GM21367 (cell line): ENCODE results near the gene SLFN5.
"Not testable (repeated sequence)": the region's sequence is repeated elsewhere in the genome, so short reads cannot be mapped to it uniquely, and the experiment has no call there.

Source experiments
- ATAC-seq: cut with Tn5 transposase; IDR thresholded peaks from one replicate; pipeline ENCODE4 v1.9.1; 2021; ENCODE audit not compliant: unreplicated experiment

The SLFN5 gene

DNA sequence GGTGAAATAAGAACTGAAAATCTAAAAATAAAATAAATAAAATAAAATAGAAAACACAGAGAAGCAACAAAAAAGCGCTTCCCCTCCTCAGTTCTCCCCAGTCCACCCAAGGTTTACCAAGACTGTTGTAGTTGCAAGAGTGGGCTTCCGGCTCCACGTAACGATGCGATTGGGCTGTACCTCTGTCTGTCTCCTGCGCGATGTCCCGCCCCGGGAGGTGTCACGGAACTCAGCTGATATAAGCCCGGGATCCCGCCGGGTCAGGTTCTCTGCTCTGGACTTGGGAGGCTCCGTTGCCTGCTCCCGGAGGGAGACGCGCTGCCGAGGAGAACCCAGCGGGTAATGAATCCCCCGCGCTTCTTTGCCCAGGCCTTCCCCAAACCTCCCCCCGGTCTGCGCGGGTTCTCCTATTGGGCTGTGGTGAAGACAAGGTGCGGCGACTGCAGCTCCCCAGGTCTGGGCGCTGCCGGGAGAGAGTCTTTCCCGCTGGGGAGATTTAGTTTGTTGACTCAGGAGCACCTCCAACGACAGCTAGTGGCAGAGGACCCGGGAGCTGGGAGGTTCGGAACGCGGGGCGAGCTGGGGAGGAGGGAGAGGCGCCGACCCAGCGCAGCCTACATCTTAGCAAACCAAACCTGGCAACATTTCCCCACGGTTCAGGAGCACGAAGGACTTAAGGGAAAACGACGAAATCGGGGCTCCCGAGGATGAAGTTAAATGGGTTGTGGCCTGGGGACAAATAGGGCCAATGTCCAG, at the start of gene SLFN5:
Gene SLFN5 (plus strand): TSS at position 268 of the 756 bp plus-strand sequence. CDS start 15,619 bp downstream, outside the sequence.
- ATAC-seq, result peak; percentile 62

GRCh38 chr17:35194001-35194400, 48.9 kb upstream of the SLFN5 start, which contains the start of gene SLC35G3:
TSS of gene SLC35G3 (minus strand) at chr17:35194393. CDS start at chr17:35194307, 86 bp downstream.
- ATAC-seq, result not testable (repeated sequence)

GRCh38 chr17:35195062-35195461, 47.8 kb upstream of the SLFN5 start:
- not testable (repeated sequence) for ATAC-seq

DNA sequence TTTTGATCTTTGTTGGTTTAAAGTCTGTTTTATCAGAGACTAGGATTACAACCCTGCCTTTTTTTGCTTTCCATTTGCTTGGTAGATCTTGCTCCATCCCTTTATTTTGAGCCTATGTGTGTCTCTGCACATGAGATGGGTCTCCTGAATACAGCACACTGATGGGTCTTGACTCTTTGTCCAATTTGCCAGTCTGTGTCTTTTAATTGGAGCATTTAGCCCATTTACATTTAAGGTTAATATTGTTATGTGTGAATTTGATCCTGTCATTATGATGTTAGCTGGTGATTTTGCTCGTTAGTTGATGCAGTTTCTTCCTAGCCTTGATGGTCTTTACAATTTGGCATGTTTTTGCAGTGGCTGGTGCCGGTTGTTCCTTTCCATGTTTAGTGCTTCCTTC, 40.3 kb upstream of the SLFN5 start:
- ATAC-seq, result not testable (repeated sequence)

GRCh38 chr17:35210741-35211140, 32.1 kb upstream of the SLFN5 start:
- ATAC-seq, result no peak

DNA sequence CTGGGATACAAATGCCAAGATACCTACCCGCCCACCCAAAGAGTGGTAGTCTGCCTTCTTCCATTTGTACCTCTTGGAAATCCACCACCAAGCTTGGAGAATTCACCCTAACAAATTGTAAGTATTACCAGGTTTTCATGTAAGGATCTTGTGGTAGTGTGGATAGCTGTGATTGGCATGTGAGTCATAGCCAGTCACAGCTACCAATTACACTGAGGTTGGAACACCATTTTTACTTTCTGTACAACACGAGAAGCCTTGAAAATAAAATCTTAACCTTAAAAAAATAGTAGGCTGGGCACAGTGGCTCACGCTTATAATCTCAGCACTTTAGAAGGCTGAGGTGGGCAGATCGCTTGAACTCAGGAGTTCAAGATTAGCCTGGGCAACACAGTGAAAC, 30.2 kb upstream of the SLFN5 start:
- ATAC-seq, result no peak

DNA sequence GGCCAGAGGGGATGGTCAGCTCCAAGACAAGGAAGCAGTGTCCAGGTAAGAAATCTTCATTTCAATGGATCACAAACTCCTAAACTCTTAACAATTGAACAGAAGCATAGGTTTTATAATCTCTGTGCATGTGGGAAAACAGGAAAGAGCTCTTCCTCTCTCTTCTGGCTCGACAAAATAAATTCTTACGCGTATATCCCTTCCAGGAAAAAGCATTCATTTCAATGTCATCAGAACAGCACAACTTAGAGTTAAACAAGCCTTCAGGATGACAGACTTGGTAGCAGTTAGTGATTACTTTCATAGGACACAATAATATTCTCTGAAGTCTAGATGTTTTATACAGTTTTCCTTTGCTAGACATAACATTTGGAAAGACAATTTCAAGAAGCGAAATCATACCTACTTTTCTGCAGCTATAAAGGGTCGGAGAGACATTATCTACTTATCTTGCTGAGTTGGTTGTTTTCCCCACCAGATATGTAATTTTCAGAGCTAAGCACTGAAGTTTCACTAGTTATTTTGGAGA, 29.4 kb upstream of the SLFN5 start:
- ATAC-seq, result no peak

DNA sequence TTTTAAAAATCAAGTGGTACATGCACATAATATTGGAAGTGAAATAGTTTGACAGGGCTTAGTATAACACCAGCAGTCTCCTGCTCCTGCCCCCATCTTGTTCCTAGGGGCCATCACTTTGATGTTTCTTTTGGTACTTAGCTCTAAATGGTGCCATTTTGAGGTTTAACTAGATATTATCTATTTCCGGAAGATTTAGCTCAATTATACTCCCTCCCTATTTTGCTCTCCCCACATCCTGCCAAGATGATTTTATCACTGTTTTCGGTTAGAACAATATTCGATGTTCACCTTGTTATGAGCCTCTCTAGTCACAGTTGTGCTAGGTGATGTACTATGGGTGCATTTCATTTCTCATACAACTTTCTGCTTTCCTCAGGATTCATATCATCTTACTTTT, 28.7 kb upstream of the SLFN5 start:
- no peak for ATAC-seq

DNA sequence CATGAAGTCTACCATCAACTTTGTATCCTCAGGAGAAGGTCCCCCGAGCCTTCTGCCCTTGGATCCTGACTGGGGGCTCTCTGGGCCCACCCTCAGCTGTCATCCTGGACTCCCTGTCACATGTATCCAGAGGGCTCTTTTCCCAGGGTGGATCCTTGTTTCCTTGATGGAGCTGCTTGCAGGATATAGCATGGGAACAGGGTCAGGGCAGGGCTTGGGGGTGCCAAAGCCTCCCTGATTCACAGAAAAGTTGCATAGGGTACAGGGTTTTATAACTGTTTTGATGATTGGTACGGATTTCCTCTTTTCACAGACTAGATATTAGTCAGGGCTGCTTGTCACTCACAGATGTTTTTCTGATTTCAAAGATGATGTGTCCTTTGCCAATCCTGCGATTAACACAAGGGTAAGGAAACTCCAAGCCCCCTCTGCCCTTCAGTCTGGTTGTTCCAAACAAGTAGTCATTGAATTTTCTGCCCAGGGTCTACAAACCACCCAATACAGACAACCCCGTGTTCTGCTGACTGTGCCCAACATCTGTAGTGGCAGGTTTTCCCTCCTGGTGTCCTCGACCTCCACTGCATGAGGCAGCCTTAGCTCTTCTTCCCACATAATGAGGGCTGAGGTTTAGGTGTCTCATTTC, 28.1 kb upstream of the SLFN5 start:
- ATAC-seq, result no peak

GRCh38 chr17:35217107-35217506, 25.8 kb upstream of the SLFN5 start:
- ATAC-seq, result no peak

DNA sequence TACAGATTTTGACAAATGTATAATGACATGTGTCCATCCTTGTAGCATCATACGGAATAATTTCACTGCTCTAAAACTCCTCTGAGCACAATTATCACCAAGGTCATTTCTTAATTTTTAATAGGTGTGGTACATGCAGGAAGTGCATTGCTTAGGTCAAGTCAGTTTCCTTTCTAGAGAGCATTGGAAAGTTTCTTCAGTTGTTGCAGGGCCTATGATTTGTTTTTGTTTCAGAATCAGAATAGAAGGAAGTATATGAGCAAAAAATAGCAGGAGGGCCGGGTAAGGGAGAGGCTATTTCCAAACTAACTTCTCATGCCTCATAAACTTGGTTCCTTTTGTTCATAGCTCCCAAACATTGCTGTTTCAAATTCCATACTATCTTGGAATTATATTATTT, 24.0 kb upstream of the SLFN5 start:
- no peak for ATAC-seq

GRCh38 chr17:35222452-35222851, 20.4 kb upstream of the SLFN5 start:
- ATAC-seq, result no peak

DNA sequence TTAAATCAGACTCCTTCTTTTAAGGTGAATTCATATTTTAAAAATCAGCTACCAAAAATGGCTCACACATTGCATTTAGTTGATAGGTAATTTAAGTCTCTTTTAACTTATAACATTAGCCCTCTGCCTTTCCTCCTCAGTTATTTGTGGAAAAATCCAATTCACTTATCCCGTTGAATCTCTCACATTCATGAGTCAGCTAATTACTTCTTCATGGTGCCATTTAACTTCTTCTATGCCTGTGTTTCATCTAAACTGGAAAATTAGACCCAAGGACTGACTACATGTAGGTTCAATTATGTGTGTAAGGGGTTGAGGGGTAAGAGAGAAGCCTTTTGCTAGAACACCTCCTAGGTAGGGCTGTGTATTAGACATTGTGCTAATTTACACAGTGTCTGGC, 18.4 kb upstream of the SLFN5 start:
- no peak for ATAC-seq

- no peak for ATAC-seq
These were observed 15.3 kb upstream of the SLFN5 start for GRCh38 chr17:35227546-35227945.

DNA sequence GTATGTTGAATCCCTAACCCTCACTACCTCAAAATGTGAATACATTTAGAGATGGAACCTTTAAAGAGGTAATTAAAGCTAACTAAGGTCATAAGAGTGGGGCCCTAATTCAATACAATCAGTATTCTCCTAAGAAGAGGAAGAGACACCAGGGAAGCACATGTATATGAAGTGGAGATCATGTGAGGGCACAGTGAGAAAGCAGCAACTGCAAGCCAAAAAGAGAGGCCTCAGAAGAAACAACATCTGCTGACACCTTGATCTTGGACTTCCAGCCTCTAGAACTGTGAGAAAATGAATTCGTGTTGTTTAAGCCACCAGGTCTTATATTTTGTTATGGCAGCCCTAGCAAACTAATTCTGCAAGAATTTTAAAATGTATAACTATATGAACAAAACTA, 13.2 kb upstream of the SLFN5 start:
- ATAC-seq, result no peak

DNA sequence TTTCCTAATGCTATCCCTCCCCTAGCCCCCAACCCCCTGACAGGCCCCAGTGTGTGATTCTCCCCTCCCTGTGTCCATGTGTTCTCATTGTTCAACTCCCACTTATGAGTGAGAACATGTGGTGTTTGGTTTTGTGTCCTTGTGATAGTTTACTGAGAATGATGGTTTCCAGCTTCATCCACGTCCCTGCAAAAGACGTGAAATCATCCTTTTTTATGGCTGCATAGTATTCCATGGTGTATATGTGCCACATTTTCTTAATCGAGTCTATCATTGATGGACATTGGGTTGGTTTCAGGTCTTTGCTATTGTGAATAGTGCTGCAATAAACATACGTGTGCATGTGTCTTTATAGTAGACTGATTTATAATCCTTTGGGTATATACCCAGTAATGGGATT, 8.6 kb upstream of the SLFN5 start:
- ATAC-seq, result not testable (repeated sequence)

DNA sequence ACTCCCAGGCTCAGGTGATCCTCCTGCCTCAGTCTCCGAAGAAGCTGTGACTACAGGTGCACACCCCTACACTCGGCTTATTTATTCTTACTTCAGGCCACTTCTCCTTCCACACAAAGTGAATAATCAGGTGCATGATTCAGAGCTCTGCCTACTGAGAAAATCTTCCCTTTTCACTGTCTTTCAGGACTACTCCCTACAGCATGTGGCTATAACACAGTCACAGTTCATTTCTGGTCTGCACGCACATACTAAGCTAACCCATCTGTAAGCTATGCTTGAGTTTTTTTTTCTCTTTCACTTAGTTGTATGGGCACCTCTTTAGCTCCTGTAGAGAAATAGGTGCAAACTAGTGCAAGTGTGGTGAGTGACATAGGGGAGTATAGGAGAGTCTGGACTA, 7.6 kb upstream of the SLFN5 start:
- no peak for ATAC-seq

DNA sequence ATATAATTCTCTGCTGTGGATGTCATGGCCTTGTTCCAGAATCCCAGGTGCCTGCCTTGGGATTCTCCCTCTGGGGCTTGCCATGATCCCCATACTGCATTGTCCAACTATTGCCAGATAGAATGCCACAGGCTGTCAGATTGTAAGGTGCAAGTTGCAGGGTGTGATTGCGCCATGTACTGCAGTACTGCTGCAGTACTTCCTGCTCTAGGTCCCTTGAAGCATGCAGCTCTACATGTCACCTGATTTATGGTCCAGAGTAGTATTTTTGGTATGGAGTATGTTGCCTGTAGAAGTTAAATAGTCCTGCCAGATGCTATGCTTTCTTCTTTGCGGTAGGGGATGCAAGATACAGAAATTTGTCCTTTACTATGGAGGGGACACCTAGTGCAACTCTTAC, 7.0 kb upstream of the SLFN5 start:
- no peak for ATAC-seq

DNA sequence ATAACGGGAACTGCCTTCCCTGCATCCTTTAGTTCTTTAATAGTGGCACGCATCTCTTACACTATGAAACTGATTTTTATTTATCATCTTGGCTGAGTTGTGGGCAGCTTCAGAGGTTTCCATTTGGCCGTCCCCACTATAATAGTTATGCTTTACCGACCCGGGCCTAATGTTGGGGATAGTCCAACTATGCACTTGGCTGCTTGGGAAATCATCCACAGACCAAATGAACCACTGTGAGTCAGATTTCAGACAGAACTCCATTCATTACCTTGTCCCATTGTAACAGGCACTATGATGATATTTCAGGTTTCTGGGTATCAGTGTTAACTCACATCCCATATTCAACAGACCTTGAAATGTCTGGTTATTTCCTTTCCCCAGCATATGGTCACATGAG, 6.1 kb upstream of the SLFN5 start:
- no peak for ATAC-seq

DNA sequence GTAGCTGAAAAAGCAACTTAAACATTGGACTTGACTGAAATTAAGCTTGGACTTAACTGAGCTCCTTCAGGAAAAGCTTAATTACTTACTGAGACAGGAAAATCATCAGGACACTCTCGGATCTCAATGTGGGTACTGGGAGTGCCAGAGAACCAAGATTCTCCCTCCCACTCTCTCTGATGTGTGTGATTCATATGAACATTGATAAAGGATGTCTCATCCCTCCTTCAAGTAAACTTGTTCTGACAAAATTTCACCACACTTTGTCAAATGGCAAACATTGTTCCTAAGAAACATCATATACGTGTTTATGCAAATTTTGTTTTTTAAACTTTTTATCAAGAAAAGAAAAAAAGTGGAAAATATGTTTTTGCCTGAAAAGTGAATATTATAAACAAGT, 4.1 kb upstream of the SLFN5 start:
- ATAC-seq, result no peak

- no peak for ATAC-seq
These were observed 3.0 kb upstream of the SLFN5 start for GRCh38 chr17:35239823-35240222.

- ATAC-seq, result no peak
These were observed 2.0 kb upstream of the SLFN5 start for GRCh38 chr17:35240861-35241260.
